Stomach (tissue), 4 donors: ENCODE measurements around the gene ITPR1.

Source experiments
- CTCF ChIP-seq, 7 experiments: fragments of 450-650 bp in 4 of 7; fragments of 200-600 bp in 3 of 7; sonication (generic) in 3 of 7; IDR thresholded peaks; one replicate each; pipeline ENCODE4 v1.5.1; 2016 to 2019; ENCODE audit warnings: antibody characterized with exemption in 7 of 7, control low read depth in 2 of 7, mild to moderate bottlenecking in 1 of 7
- EP300 ChIP-seq: sonication (generic); formaldehyde crosslinking; IDR thresholded peaks from one replicate; pipeline ENCODE4 v1.6.1; 2017; ENCODE audit warnings: antibody characterized with exemption
- POLR2AphosphoS5 ChIP-seq, 3 donors: sonication (generic); formaldehyde crosslinking; IDR thresholded peaks; one replicate each; pipeline ENCODE4 v1.6.1; 2016; ENCODE audit warnings: antibody characterized with exemption in 3 of 3

GRCh38 chr3:4581498-4581897 is 88.3 kb downstream of the ITPR1 start:
- TF ChIP-seq CTCF (IDR thresholded peaks at IDR 0.05), result no peak
- no peak for TF ChIP-seq EP300
- no peak for TF ChIP-seq POLR2AphosphoS5 (IDR thresholded peaks at IDR 0.05)
